ENCODE data around the gene USP40.

- TF ChIP-seq CTCF (IDR thresholded peaks at IDR 0.05; ENCODE audit: low read depth, low read length), result no peak
- no peak for TF ChIP-seq POLR2A (IDR thresholded peaks at IDR 0.05; ENCODE audit: extremely low read depth, insufficient read length)
- no peak for TF ChIP-seq MYC (IDR thresholded peaks at IDR 0.05; ENCODE audit: low read depth, low read length)
Observed at GRCh38 chr2:233458826-233459225, 107.8 kb downstream of the USP40 start.

All from NB4 (cell line).